Measurements from ENCODE around the gene BAHD1.

Gene BAHD1

DNA sequence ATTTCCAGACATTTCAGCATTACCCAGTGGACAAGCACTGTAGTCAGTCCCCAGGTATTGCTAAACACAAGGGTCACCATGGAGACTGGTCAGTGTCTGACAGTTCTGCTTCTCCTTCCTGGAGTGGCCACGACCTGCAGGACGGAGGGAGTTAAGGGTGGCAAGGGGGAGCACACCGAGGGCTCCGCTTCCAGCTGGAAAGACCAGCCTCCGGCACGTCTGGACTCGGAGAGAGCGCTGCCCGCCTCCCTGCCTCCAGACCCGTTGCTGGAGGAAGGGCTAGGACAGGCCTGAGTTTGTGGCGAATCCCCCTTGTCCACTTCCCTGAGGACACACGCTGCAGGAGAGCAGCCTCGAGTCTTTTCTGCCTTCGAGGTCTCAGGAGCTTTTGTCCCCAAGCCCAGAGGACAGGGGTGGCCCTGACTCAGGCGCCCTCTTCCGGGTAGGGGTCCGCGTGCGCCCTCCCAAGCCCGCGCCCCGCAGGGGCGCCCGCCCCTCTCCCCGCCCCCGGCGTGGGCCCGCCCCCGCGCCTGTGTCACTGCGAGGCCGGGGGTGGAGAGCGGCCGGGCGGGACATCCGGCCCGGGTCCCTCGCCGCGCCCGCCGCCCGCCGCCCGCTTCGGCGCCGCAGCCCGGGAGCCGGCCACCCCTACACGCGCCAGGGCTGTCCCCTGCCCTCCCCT lies 29.8 kb downstream of the BAHD1 start, which contains the start of gene CHST14:
CHST14 (plus strand) TSS at position 562 of the 682 bp plus-strand sequence. CDS start 230 bp downstream, outside the sequence.
- no peak for DNase-seq

DNA sequence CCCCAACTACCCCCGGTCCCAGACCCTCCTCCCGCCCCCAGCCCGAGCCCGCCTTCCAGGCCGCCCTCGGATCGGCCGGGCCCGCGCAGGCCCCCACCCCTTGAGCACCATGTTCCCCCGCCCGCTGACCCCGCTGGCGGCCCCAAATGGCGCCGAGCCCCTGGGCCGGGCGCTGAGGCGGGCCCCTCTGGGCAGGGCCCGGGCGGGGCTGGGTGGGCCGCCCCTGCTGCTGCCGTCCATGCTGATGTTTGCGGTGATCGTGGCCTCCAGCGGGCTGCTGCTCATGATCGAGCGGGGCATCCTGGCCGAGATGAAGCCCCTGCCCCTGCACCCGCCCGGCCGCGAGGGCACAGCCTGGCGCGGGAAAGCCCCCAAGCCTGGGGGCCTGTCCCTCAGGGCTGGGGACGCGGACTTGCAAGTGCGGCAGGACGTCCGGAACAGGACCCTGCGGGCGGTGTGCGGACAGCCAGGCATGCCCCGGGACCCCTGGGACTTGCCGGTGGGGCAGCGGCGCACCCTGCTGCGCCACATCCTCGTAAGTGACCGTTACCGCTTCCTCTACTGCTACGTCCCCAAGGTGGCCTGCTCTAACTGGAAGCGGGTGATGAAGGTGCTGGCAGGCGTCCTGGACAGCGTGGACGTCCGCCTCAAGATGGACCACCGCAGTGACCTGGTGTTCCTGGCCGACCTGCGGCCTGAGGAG lies 30.5 kb downstream of the BAHD1 start:
- DNase-seq = no peak

DNA sequence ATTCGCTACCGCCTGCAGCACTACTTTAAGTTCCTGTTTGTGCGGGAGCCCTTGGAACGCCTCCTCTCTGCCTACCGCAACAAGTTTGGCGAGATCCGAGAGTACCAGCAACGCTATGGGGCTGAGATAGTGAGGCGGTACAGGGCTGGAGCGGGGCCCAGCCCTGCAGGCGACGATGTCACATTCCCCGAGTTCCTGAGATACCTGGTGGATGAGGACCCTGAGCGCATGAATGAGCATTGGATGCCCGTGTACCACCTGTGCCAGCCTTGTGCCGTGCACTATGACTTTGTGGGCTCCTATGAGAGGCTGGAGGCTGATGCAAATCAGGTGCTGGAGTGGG lies 31.0 kb downstream of the BAHD1 start:
- DNase-seq = no peak

DNA sequence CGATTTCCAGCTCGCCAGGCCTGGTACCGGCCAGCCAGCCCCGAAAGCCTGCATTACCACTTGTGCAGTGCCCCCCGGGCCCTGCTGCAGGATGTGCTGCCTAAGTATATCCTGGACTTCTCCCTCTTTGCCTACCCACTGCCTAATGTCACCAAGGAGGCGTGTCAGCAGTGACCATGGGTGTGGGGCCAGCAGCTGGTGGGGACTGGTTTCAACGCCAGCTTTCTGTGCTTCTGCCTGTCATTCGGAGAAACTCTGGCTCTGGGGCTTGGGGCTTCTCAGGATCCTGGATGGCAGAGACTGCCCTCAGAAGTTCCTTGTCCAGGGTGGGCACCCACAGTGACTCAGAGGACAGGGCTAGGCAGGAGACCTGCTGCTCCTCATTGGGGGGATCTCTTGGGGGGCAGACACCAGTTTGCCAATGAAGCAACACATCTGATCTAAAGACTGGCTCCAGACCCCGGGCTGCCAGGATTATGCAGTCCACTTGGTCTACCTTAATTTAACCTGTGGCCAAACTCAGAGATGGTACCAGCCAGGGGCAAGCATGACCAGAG lies 31.5 kb downstream of the BAHD1 start:
- no peak for DNase-seq

DNA sequence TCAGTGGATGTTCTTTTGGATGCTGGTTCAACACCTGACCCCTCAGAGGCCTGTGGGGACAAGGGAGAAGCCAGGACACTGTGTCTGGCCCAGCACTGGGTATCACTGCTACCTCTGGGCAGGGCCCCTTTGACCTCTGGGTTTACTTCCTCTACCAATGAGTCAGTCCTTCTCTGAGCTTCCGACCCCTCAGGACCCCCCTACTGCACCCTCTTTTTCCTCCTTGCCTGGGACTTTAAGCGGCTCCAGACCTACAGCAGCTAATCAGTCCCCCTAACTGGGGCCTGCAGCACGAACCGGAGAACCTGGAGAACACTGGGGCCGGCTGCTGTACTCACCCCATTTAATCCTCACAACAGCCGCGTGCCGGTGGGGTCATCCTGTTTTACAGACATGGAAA lies 33.8 kb downstream of the BAHD1 start:
- no peak for DNase-seq

DNA sequence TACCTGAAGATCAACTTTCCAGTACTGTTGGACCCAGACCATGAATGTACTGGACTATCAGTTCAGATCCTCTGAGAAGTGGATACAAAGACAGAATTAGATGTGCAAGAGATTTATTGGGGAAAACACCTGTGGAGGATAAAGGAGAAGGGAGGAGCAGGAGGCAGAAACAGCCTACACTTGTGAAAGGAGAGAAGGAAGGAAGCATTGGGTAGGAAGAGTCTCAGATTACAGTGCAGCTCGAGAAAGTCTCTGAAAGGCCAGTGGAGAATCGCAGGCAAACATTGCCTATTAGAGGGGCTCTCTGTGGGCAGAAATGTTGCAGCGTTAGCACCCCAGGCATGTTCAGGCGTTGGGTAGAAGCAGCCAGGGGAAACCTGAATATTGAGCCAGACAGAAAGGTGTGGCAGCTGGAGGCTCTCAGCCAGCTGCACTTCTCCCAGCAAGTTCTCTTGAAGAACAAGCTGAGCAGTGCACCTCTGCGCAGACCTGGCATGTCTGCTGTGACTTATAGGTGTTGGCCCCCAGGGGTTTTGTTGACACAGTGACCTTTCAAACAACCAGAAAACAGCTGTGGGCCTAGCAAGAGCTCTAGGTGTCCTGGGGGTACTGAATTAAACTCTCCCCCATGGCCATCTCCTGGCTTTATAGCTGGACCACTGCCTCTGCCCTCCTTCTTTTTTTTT lies 37.0 kb downstream of the BAHD1 start:
- DNase-seq = no peak

DNA sequence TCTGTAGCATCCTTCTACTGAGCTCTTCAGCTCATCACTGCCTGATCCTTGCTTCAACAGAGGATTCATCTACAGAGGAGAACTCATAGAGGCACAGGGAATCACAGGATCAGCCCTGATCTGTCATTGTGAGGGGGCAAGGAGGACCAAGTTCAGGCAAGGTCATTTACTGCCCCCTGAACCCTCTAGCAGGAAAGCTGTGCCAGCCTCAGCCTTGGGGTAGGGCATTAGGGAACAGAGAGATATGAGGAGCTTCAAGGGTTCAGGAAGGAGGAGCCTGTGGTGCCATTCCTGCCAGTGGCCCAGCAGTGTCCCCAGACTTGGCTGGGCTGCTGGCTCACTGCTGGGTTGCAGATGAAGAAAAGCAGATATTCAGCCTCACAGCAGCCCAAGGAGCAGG lies 38.3 kb downstream of the BAHD1 start:
- DNase-seq = no peak

DNA sequence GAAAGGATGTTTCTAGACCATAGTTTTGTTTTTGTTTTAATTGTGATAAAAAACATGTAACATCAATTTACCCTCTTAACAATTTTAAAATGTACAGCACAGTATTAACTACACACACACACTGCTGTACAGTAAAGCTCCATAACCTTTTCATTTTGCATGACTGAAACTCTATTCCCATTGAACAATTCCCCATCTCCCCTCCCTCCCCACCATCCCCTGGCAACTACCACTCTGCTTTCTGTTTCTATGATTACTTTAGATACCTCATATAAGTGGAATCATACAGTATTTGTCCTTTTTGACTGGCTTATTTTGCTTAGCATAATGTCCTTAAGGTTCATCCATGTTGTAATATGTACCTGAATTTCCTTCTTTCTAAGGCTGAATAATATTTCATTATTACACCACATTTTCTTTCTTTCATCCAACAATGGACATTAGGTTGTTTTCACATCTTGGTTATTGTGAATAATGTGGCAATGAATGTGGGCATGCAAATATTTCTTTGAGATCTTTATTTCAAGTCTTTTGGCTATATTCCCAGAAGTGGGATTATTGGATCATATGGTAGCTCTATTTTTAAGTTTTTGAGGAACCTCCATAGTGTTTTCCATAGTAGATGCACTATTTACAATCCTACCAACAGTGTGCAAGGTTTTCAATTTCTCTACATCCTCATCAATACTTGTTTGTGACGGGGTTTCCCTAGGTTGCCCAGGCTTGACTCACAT lies 40.8 kb downstream of the BAHD1 start:
- DNase-seq = no peak

DNA sequence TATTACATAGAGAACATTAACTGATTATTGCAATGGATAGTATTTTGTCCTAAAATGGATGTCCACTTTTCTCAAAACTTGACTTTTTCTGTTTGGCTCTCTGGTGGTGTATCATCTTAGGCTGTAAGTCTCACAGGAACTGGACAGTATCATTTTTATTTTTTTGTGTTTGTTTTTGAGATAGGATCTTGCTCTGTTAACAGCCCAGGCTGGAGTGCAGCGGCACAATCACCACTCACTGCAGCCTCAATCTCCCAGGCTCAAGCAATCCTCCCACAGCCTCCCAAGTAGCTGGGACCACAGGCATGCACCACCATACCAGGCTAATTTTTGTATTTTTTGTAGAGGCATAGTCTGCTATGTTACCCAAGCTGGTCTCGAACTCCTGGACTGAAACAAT lies 43.2 kb downstream of the BAHD1 start:
- DNase-seq = no peak

DNA sequence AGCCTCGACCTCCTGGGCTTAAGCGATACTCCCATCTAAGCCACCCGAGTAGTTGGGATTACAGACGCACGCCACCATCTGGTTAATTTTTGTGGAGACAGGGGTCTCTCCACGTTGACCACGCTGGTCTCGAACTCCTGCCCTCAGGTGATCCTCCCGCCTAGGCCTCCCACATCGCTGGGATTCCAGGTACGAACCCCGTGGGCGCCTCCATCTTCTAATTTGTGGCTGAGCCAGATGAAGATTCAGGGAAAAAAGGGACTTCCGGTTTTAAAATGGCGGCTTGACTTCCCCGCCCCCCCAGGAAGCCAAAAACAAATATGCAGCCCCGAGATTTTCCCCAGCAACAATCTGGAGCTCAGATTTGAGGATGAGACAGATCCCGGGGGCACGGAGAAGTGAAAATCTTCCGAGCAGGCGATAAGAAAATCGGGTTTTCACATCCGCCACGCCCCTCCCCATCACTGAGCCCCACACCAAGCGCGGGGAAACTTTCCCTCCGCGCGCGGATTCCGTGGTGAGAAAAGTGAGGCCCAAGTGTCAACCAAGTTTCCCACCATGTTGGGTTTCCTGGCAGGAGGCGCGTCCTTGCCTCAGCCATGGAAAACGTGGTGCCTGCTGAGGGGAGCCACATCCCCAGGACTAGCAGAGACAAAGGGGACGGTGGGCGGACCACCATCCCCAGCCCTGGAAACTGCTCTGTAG lies 45.5 kb downstream of the BAHD1 start:
- no peak for DNase-seq

DNA sequence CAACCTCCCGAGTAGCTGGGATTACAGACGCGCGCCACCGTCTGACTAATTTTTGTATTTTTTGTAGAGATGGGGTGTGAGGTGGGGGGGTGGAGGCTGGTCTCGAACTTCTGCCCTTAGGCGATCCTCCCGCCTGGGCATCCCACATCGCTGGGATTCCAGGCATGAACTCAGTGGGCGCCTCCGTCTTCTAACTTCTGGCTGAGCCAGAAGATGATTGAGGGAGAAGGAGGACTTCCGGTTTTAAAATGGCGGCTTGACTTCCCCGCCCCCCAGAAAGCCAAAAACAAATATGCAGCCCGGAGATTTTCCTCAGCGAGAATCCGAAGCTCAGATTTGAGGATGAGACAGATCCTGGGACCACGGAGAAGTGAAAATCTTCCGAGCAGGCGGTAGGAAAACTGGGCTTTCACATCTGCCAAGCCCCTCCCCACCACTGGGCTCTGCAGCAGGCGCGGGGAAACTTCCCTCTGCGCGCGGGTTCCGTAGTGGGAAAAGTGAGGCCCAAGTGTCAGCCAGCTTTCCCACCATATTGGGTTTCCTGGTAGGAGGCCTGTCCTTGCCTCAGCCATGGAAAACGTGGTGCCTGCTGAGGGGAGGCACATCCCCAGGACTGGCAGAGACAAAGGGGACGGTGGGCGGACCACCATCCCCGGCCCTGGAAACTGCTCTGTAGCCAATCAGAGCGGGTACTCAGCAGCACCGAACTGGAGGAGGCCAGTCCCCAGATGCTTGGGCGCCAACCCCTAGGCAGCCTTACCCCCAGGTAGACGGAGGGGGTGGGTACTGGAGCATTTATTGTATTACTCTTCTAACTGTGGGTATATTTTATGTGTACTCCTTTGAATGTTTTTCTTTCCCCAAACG lies 47.3 kb downstream of the BAHD1 start:
- no peak for DNase-seq

DNA sequence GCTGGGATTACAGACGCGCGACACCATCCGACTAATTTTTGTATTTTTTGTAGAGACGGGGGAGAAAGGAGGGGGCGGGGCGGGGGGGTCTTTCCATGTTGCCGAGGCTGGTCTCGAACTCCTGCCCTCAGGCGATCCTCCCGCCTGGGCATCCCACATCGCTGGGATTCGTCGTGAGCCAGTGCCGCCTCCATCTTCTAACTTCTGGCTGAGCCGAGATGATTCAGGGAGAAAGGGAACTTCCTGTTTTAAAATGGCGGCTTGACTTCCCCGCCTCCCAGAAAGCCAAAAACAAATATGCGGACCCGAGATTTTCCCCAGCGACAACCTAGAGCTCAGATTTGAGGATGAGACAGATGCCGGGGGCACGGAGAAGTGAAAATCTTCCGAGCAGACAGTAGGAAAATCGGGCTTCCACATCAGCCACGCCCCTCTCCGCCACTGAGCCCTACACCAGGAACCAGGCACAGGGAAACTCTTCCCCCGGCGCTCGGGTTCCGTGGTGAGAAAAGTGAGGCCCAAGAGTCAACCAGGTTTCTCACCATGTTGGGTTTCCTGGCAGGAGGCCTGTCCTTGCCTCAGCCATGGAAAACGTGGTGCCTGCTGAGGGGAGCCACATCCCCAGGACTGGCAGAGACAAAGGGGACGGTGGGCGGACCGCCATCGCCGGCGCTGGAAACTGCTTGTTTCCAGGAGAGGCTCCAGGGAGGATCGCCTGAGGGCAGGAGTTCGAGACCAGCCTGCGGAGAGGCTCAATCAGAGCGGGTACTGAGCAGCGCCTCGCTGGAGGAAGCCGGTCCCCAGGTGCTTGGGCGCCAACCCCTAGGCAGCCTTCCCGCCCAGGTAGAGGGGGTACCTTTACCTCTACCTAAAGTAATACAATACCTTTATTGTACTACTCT lies 48.8 kb downstream of the BAHD1 start:
- DNase-seq = no peak

DNA sequence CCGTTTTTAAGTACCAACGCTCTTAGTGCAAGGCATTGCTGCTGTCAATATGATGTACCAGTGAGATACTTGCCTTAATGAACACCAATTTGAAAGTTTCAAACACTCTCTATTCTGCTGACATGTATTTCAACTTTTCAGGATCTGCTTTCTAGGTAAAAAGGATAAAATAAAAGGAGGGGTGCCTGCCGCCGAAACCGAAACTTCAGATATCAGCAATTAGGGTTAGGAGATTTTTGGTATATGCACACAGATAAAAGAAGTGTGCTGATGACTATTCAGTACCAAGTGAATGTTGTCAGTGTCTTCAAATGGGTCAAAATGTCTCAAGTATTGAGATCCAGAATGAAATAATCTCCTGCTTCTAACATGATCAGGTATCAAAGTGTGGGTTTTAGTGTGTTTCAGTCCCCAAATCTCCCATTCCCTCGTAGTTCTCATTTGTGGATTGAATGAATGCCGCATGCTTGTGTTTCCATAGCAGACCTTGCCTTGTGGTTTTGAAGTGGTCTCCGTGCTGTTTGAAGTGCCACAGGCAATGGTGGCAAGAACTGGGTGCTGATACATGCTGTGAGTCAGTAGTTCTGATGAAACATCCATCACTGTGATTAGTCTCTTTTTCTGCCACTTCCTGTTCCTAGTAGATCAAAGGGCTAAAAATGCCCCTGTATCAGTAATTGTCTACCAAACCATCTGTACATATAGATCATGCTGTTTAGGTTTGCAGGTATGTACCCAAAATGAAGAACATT lies 52.5 kb downstream of the BAHD1 start:
- no peak for DNase-seq

DNA sequence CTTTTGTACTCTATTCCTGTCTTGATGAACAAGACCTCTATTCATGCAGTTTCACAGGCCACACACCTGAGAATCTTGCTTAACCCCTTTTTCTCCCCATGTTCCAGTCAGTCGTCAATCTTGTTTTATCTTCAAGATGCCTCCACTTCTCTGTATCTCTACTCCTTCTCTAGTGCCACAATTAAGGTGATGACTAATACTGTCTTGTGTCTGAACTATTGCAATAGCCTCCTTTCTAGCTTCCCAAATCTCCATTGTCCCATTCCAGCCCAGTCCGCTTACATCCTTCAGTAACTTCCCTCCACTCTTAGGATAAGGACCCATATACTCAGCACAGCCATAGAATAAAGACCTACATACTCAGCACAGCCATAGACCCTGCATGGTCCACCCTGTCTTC lies 54.8 kb downstream of the BAHD1 start:
- no peak for DNase-seq

DNA sequence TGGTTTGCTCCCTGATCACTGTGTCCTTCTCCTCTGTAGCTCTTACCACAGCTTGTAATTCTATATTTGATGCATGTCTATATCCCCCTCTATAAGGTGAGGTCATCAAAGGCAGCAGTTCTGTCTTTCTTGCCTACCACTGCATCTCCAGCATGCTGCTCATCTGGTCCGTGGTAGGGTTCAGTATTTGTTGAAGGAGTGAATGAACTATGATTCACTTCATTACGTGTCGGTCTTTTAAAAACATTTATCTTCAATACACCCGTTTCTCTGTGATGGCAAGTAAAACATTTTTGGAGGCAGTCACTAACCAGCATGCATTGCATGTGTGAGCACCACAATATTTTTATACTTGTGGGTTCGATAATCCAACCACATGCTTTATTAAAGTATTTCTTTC lies 57.7 kb downstream of the BAHD1 start:
- no peak for DNase-seq

DNA sequence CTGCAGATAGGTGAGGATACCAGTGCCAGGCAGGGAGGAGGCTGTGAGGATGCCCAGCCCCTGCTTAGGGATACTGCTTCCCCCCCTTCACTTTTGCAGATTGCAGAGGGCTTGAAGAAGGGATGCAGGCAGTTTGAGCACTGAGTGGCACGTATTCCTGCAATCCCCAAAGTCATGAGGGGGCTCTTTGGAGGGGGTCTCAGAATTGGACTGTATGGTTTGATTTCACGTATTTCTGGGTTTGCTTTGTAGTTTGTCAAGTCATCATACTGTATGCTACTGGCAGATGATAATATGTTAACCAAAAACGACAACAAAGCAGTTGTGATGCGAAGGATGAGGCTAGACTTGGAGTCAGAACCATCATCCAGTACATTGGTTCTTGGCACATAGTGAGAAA lies 58.1 kb downstream of the BAHD1 start:
- DNase-seq = no peak

DNA sequence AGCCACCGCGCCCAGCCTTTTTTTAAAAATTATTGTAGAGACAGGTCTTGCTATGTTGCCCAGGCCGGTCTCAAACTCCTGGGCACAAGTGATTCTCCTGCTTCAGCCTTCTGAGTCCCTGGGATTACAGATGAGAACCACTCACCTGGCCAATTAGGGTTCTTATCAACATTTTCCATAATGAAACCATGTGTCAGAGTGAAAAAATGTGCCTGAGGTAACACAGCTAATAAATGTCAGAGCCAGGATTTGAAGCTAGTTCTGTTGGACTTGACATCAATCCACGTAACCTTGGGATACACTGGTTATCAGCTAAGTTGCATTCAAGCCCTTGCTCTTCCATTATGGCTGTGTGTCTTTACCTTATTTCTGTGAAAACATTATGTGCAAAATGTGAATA lies 59.2 kb downstream of the BAHD1 start:
- no peak for DNase-seq

DNA sequence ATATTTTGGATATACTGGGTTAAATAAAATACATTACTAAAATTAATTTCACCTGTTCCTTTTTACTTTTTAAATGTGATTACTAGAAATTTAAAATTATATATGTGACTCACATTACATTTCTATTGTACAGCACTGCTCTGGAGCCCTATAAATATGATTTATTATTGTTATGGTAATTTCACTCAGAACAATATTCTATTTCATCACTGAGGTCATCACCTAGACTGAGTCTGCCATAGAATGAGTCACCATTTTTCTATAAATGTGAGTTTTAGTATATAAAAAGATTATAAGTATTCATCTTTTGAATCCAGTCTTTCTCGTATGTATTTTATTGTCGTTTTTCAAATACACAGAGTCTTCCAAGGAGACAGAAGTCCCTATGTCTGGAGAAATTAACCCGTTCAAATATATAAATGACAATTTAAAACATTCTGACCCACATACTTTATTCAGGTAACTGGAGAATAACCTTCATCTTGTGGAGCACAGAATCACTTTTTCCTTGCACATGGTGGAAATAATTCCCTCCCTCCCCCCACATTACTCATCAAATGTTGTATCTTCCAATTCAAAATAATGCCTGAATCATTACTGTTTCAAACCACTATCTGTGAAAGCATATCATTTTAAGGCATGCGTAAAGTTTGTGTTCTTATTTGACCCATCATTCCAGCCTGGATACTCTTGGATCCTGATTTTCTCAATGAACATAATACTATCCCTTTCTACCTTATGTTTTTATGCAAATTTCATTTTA lies 60.0 kb downstream of the BAHD1 start:
- no peak for DNase-seq

DNA sequence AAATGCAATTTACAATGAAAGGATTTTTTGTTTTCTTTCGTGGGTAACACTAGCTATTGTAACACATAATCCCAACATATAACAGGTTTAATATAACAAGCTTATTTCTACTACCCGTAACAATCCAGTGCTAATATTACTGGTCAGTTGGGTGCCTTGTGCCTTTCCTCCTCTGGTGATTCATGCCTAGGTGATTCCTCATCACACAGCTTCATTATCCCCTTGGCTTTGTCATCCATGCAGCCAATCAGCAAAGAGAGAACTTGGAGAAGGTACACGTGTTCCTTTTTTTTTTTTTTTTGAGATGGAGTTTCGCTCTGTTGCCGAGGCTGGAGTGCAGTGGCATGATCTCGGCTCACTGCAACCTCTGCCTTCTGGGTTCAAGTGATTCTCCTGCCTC lies 60.7 kb downstream of the BAHD1 start:
- DNase-seq = no peak

All from NCI-H510A (cell line).